GM19438 (cell line): ENCODE data around the gene TMC3.
"Not testable (repeated sequence)": the region's sequence is repeated elsewhere in the genome, so short reads cannot be mapped to it uniquely, and the experiment has no call there.

Experiments used
- ATAC-seq: cut with Tn5 transposase; IDR thresholded peaks from one replicate; pipeline ENCODE4 v1.9.1; 2021; ENCODE audit warnings: low read depth; ENCODE audit not compliant: unreplicated experiment

The TMC3 gene

GRCh38 chr15:81373775-81374395 lies at the start of gene TMC3:
Gene TMC3, minus strand, starts transcription at chr15:81374213. Its CDS starts 136 bp downstream, at chr15:81374077.
- no peak for ATAC-seq

DNA sequence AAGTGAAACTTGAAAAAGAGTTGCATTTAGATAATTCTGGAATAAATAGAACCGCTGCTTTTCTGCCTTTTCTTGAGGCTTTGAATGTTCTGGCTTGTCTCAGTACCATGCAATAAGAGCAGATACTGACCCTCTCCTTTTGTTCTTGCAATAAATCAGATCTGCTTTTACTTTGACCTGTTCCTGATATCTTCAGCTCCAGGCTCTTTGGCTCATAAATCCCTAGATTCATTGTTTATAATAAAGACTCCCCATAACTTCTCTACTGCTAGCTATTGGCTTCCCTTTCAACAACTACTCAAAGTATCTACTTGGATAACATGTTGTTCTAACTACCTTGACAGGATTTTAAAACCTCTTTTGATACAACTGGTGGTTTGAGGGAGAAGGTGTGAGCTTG lies 47.4 kb upstream of the TMC3 start:
- ATAC-seq, result no peak

- no peak for ATAC-seq
Observed at GRCh38 chr15:81419332-81419943, 45.4 kb upstream of the TMC3 start.

GRCh38 chr15:81418891-81419290 lies 44.9 kb upstream of the TMC3 start:
- no peak for ATAC-seq

GRCh38 chr15:81418444-81418843 lies 44.4 kb upstream of the TMC3 start:
- ATAC-seq, result no peak

- ATAC-seq, result not testable (repeated sequence)
Observed at GRCh38 chr15:81414274-81414968, 40.4 kb upstream of the TMC3 start.

GRCh38 chr15:81413851-81414250 lies 39.8 kb upstream of the TMC3 start:
- no peak for ATAC-seq

DNA sequence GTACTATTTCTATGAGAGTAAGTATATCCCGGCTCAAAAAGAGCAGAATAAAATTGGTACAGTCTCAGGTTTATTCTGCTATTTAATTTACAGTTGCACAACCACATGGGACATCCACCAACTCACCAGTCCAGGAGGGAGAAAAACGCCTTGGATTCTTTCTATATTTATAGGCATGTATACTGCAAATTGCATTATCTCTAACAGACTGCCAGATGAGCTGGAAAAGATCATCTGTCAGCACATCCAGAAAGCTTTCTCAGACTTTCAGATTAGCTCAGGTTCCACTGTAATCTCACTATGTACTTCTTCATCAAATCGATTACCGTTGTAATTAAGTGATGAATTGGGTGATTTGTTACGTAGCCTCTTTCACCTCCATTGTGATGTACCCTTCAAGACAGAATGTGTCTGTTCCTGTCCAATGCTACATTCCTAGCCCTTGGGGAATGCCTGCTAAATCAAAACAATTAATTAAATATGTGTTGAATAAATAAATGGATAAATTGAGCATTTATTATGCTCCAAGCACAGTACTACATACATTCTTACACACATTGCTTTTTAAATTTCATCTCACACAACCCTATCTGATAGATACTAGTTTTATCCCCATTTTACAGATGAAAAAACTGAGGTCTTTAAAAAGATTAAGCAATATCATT lies 38.1 kb upstream of the TMC3 start:
- ATAC-seq, result no peak

- no peak for ATAC-seq
Observed at GRCh38 chr15:81411051-81411450, 37.0 kb upstream of the TMC3 start.

DNA sequence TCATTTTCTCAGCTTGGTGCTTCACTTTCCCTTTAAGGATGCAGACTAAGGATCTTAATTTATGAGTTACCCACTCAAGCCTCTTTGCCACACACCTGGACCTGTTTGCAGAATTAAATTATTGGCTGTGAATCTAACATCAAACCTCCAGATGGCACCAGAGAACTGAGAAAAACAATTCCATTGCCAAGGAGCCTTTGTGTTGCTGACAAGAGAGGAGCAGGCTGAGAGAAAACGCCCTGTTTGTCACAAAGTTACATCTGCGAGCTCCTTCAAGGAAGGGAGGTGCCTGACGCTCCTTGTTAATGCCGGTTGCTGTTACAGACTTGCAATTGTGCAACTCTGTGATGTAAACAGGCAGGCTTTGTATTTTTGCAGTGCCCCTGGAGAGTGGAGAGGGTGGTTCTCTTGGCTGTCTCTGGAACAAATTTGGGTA lies 36.3 kb upstream of the TMC3 start:
- ATAC-seq, result no peak

- ATAC-seq, result no peak
Observed at GRCh38 chr15:81407718-81408117, 33.7 kb upstream of the TMC3 start.

DNA sequence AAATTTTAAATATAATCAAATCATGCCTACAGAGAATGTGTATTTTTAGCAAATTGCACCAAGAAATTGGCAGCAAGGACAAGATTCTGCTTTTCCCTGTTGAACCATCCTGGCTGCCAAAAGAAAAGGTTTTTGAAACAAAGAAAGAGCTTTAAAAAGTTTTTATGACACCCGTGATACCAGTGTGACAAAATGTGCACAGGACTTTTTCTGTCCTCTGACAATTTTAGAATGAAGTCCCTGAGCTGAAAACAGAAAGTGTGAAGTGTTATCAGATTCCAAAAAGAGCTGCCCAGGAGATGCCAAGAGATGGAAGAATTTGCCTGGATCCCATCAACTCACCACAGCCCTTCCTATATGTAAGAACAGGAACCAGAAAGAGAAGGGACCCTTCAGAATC lies 33.2 kb upstream of the TMC3 start:
- no peak for ATAC-seq

GRCh38 chr15:81400640-81401236 lies 26.7 kb upstream of the TMC3 start:
- ATAC-seq, result no peak

- no peak for ATAC-seq
Observed at GRCh38 chr15:81398910-81399551, 25.0 kb upstream of the TMC3 start.

GRCh38 chr15:81398456-81398855 lies 24.4 kb upstream of the TMC3 start:
- ATAC-seq, result no peak

DNA sequence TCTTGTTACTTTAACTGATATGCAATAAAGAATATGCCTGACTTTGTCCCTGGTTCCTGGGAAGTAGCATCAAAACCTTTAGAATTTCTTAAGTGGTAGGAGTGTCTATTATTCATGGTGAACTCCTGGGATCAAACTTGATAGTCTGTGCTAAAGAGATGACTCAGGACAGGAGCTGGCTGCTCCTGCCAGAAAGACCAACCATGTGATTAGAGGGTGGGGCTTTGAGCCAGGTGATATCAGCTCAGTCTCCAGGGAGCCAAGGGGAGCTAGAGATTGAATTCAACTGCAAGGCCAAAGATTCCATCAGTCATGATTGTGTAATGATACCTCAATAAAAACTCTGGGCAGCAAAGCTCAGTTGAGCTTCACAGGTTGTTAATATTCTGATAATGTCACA lies 20.6 kb upstream of the TMC3 start:
- ATAC-seq, result no peak

DNA sequence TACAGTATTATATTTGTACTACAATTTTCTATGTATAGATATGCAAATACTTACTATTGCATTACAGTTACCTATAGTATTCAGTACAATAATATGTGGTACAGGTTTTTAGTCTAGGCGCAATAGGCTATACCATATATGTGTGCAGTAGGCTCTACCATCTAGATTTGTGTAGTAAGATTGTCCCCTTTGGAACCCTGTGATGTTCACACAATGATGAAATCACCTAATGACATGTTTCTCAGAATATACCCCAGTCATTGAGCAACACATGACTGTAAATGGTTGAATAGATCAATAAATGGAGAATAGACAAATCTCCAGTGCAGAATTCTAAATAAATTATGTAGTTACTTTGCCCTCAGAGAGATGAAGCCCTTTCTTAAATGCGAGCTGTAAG lies 17.6 kb upstream of the TMC3 start:
- no peak for ATAC-seq

- no peak for ATAC-seq
Observed at GRCh38 chr15:81388436-81388770, 14.4 kb upstream of the TMC3 start.

DNA sequence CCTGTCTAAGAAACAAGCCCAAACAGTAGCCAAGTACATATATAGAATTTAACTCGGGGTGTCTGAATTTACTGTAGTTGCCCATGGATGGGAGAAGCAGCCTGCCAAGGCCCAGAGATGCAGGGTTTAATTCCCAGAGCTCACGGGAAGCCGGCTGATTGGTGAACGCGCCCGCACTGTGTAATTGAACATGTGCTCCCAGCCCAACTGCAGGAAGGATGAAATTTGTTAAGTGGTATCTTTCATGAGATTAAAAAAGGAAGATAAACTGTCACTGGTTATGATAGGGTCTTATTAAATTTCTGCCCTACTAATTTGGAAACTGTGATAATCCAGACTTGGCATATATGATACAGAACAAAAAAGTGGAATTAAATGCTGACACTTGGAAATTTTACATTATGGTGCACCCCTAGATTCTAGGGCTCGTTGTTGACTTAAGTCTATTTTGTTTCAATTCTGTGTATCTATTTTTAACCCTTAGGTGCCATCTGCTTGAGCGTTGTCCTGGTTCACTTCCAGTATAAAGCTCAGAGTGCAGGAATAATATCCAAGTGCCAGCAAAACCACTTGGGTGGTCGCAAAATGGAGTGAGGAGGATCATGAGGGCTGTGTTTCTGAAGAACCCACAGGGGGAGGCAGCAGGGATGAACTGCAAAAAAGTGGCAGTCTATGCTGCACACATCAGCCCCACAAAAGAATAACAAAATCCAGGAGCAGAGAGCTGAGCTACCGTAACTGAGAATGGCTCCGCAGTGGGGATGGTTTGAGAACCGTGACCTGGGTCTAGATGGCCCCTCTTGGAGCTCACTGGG lies 13.8 kb upstream of the TMC3 start:
- no peak for ATAC-seq

DNA sequence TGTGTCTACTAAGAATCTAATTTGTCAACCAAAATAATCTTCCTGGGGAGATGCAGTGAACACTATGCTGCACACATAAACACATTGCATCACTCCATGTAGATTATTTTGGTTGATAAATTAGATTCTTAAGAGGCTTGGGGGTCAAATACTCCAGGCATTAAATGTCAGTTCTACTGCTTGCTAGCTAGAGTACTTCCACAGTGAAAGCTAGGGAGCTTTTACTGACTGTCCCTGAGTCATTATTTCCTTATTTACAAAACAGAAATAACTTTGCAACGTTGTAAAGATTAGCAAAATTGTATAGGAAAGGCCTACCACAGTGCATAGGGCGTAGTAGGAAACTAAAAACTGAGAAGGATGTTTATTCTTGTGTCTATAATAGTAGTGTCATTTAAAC lies 12.9 kb upstream of the TMC3 start:
- no peak for ATAC-seq
